GM23338 (cell line): ENCODE data around the gene SVIL. TPM values are rescaled to one million over a fixed set of nuclear protein-coding genes. Genes with fewer than 3 reads are reported as not detected.

Experiments used
- ATAC-seq: fragments of 200-7000 bp; cut with Tn5 transposase; 3 replicates; pipeline ENCODE4 v1.9.1; 2020
- DNase-seq: peaks from one replicate; pipeline ENCODE4 v3.0.0-alpha.2; 2015; ENCODE audit warnings: low spot score
- H2AFZ ChIP-seq: fragments of 200-600 bp; sonication (generic); 2 replicates; pipeline ENCODE4 v1.8.0; 2016; ENCODE audit warnings: antibody characterized with exemption, mild to moderate bottlenecking, moderate library complexity
- H3F3A ChIP-seq: fragments of 200-600 bp; sonication (generic); replicated peaks from 2 replicates; pipeline ENCODE4 v1.8.0; 2017; ENCODE audit warnings: antibody characterized with exemption, mixed run types, low read depth
- H3K27ac ChIP-seq: fragments of 200-600 bp; sonication (generic); 2 replicates; pipeline ENCODE4 v1.6.1; 2016; ENCODE audit warnings: low read depth
- H3K27me3 ChIP-seq: fragments of 200-600 bp; sonication (generic); 2 replicates; pipeline ENCODE4 v1.8.0; 2016; ENCODE audit warnings: mild to moderate bottlenecking, mixed run types, moderate library complexity; ENCODE audit not compliant: insufficient read depth
- H3K36me3 ChIP-seq: fragments of 200-600 bp; sonication (generic); 2 replicates; pipeline ENCODE4 v1.8.0; 2016; ENCODE audit warnings: mild to moderate bottlenecking; ENCODE audit not compliant: insufficient read depth
- H3K4me1 ChIP-seq: fragments of 200-600 bp; sonication (generic); 2 replicates; pipeline ENCODE4 v1.8.0; 2016; ENCODE audit warnings: mild to moderate bottlenecking, moderate library complexity; ENCODE audit not compliant: insufficient read depth
- H3K4me2 ChIP-seq: fragments of 200-600 bp; sonication (generic); 2 replicates; pipeline ENCODE4 v1.7.1; 2017; ENCODE audit warnings: mixed run types
- H3K4me3 ChIP-seq: fragments of 200-600 bp; sonication (generic); 2 replicates; pipeline ENCODE4 v1.6.1; 2016; ENCODE audit warnings: mixed run types
- H3K79me2 ChIP-seq: fragments of 200-600 bp; sonication (generic); replicated peaks from 2 replicates; pipeline ENCODE4 v1.8.0; 2017; ENCODE audit warnings: mild to moderate bottlenecking; ENCODE audit not compliant: insufficient read depth
- H3K9me2 ChIP-seq: fragments of 200-600 bp; sonication (generic); 2 replicates; pipeline ENCODE4 v1.8.0; 2017; ENCODE audit not compliant: insufficient read depth
- H4K20me1 ChIP-seq: fragments of 200-600 bp; sonication (generic); replicated peaks from 2 replicates; pipeline ENCODE4 v1.8.0; 2017; ENCODE audit warnings: mild to moderate bottlenecking; ENCODE audit not compliant: insufficient read depth
- H3K27ac Mint-ChIP-seq: 2 replicates; pipeline ENCODE4 v1.8.0; 2020; ENCODE audit warnings: inconsistent platforms, mild to moderate bottlenecking, moderate library complexity, mixed read lengths
- H3K27me3 Mint-ChIP-seq: 3 replicates; pipeline ENCODE4 v1.8.0; 2022; ENCODE audit warnings: low read depth, mild to moderate bottlenecking, moderate library complexity, mixed read lengths, inconsistent platforms; ENCODE audit not compliant: insufficient read depth, poor library complexity
- H3K36me3 Mint-ChIP-seq: 3 replicates; pipeline ENCODE4 v1.8.0; 2021; ENCODE audit warnings: low read depth, mild to moderate bottlenecking, inconsistent platforms, moderate library complexity, mixed read lengths
- H3K4me1 Mint-ChIP-seq: 3 replicates; pipeline ENCODE4 v1.8.0; 2020; ENCODE audit warnings: mild to moderate bottlenecking, inconsistent platforms, mixed read lengths
- H3K4me3 Mint-ChIP-seq: 3 replicates; pipeline ENCODE4 v1.8.0; 2021; ENCODE audit warnings: moderate library complexity, mild to moderate bottlenecking, inconsistent platforms, mixed read lengths
- H3K9me3 Mint-ChIP-seq: 3 replicates; pipeline ENCODE4 v1.8.0; 2020; ENCODE audit warnings: moderate library complexity, mild to moderate bottlenecking, inconsistent platforms, mixed read lengths
- CREB1 ChIP-seq: fragments of 250-450 bp; sonication (Bioruptor Pico); IDR thresholded peaks from 2 replicates; pipeline ENCODE4 v1.5.0; 2020; ENCODE audit warnings: low read depth, mild to moderate bottlenecking, moderate library complexity
- CTCF ChIP-seq, 2 experiments: fragments of 200-600 bp in 1 of 2; sonication (generic) in 1 of 2; conservative IDR thresholded peaks; 2 replicates each; pipeline versions ENCODE4 v1.5.1 to v1.6.1; 2016 to 2017; ENCODE audit warnings: antibody characterized with exemption in 2 of 2, low read depth in 2 of 2, mild to moderate bottlenecking in 2 of 2, moderate library complexity in 1 of 2
- ETS1 ChIP-seq: IDR thresholded peaks from 2 replicates; pipeline ENCODE4 v1.6.1; 2016; ENCODE audit warnings: antibody characterized with exemption
- EZH2 ChIP-seq: fragments of 200-600 bp; sonication (generic); IDR thresholded peaks from one replicate; pipeline ENCODE4 v1.8.0; 2017; ENCODE audit warnings: antibody characterized with exemption, mild to moderate bottlenecking, low read depth; ENCODE audit not compliant: unreplicated experiment
- JUNB ChIP-seq: IDR thresholded peaks from one replicate; pipeline ENCODE4 v1.6.1; 2016; ENCODE audit warnings: antibody characterized with exemption; ENCODE audit not compliant: unreplicated experiment
- NANOG ChIP-seq: IDR thresholded peaks from 2 replicates; pipeline ENCODE4 v1.6.1; 2016; ENCODE audit warnings: antibody characterized with exemption, borderline replicate concordance
- POLR2AphosphoS5 ChIP-seq: IDR thresholded peaks from 2 replicates; pipeline ENCODE4 v1.6.1; 2016; ENCODE audit warnings: antibody characterized with exemption, low read depth
- STAT1 ChIP-seq: IDR thresholded peaks from one replicate; pipeline ENCODE4 v1.6.1; 2016; ENCODE audit warnings: antibody characterized with exemption; ENCODE audit not compliant: unreplicated experiment
- ZNF114 ChIP-seq: fragments of 250-450 bp; sonication (Bioruptor Pico); IDR thresholded peaks from 2 replicates; pipeline ENCODE4 v1.5.0; 2020; ENCODE audit warnings: mild to moderate bottlenecking, moderate library complexity
- polyA plus RNA-seq: library from polyadenylated mRNA; unstranded; fragments of >200 nt; fragmentation: Nextera tagmentation; extraction: Ambion mirVana; gene quantifications from 2 replicates; pipeline ENCODE4 v1.2.1, GENCODE V29; 2016
- total RNA-seq: library from RNA; depleted of rRNA; stranded (reverse); fragments of >200 nt; shearing (Covaris generic); gene quantifications from 2 replicates; pipeline ENCODE4 v1.2.3, GENCODE V29; 2014
- TF ChIP-seq, protein P1 (sequence below): IDR thresholded peaks from one replicate; pipeline ENCODE4 v1.6.1; 2018; ENCODE audit warnings: antibody characterized with exemption; ENCODE audit not compliant: unreplicated experiment

SVIL gene
- total and polyA plus RNA-seq, 2 experiments from 2014 or later: 8.8 to 34.9 TPM

DNA sequence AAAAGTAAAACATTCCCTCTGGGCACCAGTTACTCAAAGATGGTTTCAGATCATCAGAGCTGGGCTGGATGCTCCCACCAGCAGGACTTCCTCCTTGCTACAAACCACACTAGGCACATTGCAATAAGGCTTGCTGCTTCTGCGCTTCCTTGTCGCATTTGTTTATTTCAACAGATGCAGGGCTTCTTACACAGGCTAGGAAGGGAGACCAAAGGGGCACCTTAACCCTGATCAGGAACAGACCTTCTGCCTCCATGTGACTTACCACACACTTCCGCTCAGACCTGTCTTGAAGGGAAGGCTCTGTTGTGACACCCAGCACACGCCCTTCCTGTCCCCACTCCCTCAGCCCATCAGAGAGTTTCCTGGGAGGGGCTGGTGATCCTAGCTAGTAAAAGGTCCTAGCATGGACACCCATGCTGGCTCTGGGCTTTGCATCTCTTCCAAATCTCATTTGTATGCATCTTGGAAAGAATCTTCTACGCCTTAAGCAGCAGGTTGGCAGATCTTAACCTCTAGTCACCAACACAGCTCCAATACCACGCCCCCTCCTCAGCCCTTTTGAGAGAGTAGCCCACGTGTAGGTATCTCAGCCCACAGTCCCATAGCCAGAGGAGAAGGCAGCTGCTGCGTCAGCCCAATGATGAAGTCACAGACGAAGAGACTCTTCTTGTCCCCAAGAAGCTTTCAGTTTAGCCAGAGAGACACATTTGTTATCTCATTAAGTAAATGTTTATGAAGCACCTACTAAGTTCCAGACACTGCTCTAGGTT, 47.1 kb upstream of the SVIL start:
- Histone ChIP-seq H3K27me3 (no peaks in the 10 kb centered on the region), H3K4me3 (no peak overlapping the region), H3K79me2 (no peaks in the 10 kb centered on the region), H3K27ac (no peak overlapping the region), H3F3A (no peaks in the 10 kb centered on the region), H3K4me1 (peaks cover 11% of the 10 kb centered on the region), H3K9me2 (peaks cover 8% of the 10 kb centered on the region; the same call in 1 of the 2 replicates), H3K36me3 (no peaks in the 10 kb centered on the region), H3K4me2 (no peak overlapping the region), H4K20me1 (no peaks in the 10 kb centered on the region), H2AFZ (no peak overlapping the region)
- Mint-ChIP-seq H3K9me3 (peaks cover 27% of the 10 kb centered on the region), H3K27me3 (no peaks in the 10 kb centered on the region), H3K4me3 (no peak overlapping the region), H3K4me1 (peaks cover 22% of the 10 kb centered on the region), H3K36me3 (peaks cover 66% of the 10 kb centered on the region), H3K27ac (no peak overlapping the region)
- ATAC-seq (no peak), DNase-seq (no peak)
- TF ChIP-seq CTCF (conservative IDR thresholded peaks at IDR 0.05; ENCODE audit: low read depth in 2 of 2) (no peak), CREB1 (CRISPR knock-in tag) (no peak), STAT1 (no peak), ZNF114 (CRISPR knock-in tag) (no peak), EZH2 (no peak), NANOG (no peak)
- TF ChIP-seq, protein P1, sequence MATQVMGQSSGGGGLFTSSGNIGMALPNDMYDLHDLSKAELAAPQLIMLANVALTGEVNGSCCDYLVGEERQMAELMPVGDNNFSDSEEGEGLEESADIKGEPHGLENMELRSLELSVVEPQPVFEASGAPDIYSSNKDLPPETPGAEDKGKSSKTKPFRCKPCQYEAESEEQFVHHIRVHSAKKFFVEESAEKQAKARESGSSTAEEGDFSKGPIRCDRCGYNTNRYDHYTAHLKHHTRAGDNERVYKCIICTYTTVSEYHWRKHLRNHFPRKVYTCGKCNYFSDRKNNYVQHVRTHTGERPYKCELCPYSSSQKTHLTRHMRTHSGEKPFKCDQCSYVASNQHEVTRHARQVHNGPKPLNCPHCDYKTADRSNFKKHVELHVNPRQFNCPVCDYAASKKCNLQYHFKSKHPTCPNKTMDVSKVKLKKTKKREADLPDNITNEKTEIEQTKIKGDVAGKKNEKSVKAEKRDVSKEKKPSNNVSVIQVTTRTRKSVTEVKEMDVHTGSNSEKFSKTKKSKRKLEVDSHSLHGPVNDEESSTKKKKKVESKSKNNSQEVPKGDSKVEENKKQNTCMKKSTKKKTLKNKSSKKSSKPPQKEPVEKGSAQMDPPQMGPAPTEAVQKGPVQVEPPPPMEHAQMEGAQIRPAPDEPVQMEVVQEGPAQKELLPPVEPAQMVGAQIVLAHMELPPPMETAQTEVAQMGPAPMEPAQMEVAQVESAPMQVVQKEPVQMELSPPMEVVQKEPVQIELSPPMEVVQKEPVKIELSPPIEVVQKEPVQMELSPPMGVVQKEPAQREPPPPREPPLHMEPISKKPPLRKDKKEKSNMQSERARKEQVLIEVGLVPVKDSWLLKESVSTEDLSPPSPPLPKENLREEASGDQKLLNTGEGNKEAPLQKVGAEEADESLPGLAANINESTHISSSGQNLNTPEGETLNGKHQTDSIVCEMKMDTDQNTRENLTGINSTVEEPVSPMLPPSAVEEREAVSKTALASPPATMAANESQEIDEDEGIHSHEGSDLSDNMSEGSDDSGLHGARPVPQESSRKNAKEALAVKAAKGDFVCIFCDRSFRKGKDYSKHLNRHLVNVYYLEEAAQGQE: no peak

GRCh38 chr10:29680091-29680490, 45.3 kb upstream of the SVIL start:
- no peaks in the 10 kb centered on the region for H3F3A ChIP-seq
- H3K4me2 ChIP-seq: no peak overlapping the region
- H3K79me2 ChIP-seq: no peaks in the 10 kb centered on the region
- no peaks in the 10 kb centered on the region for H3K36me3 ChIP-seq
- DNase-seq: no peak
- no peaks in the 10 kb centered on the region for H4K20me1 ChIP-seq
- Mint-ChIP-seq H3K27ac (no peak overlapping the region), H3K4me3 (no peak overlapping the region), H3K27me3 (peaks cover 3% of the 10 kb centered on the region), H3K9me3 (peaks cover 45% of the 10 kb centered on the region), H3K36me3 (peaks cover 75% of the 10 kb centered on the region), H3K4me1 (peaks cover 8% of the 10 kb centered on the region; the same call in 2 of the 3 replicates)
- H3K4me1 ChIP-seq: no peaks in the 10 kb centered on the region; the same call in 1 of the 2 replicates
- no peak overlapping the region for H2AFZ ChIP-seq
- H3K9me2 ChIP-seq: peaks cover 8% of the 10 kb centered on the region; the same call in 1 of the 2 replicates
- no peak overlapping the region for H3K27ac ChIP-seq
- no peak for ATAC-seq
- no peaks in the 10 kb centered on the region for H3K27me3 ChIP-seq
- no peak overlapping the region for H3K4me3 ChIP-seq
- TF ChIP-seq NANOG (no peak), JUNB (no peak), POLR2AphosphoS5 (no peak), CTCF (conservative IDR thresholded peaks at IDR 0.05; ENCODE audit: low read depth in 2 of 2) (no peak), STAT1 (no peak), EZH2 (no peak), ZNF114 (CRISPR knock-in tag) (no peak), ETS1 (no peak)
- TF ChIP-seq, protein P1: no peak
